ENCODE measurements around the gene ASF1A.

Gene ASF1A

GRCh38 chr6:118903691-118904090 is 9.7 kb downstream of the ASF1A start:
- TF ChIP-seq CTCF (IDR thresholded peaks at IDR 0.05; ENCODE audit: extremely low read depth, insufficient read depth, missing control alignments), result no peak
- no peak for DNase-seq (ENCODE audit: low spot score)
- in situ Hi-C loops (cut with MboI; ENCODE audit: low pct_unique_long_range_greater_than_20kb, low sequenced_read_pairs, unreplicated experiment), result no loop called here

- in situ Hi-C loops (cut with MboI; ENCODE audit: low pct_unique_long_range_greater_than_20kb, low sequenced_read_pairs, unreplicated experiment), result no loop called here
- no peak for TF ChIP-seq CTCF (IDR thresholded peaks at IDR 0.05; ENCODE audit: extremely low read depth, insufficient read depth, missing control alignments)
- no peak for DNase-seq (ENCODE audit: low spot score)
Measured at GRCh38 chr6:118905084-118905483, 11.1 kb downstream of the ASF1A start.

- in situ Hi-C loops (cut with MboI; ENCODE audit: low pct_unique_long_range_greater_than_20kb, low sequenced_read_pairs, unreplicated experiment), result no loop called here
Measured at GRCh38 chr6:118905851-118906250, 11.9 kb downstream of the ASF1A start.

GRCh38 chr6:118908441-118908840 is 14.5 kb downstream of the ASF1A start:
- TF ChIP-seq CTCF (IDR thresholded peaks at IDR 0.05; ENCODE audit: extremely low read depth, insufficient read depth, missing control alignments), result no peak
- in situ Hi-C loops (cut with MboI; ENCODE audit: low pct_unique_long_range_greater_than_20kb, low sequenced_read_pairs, unreplicated experiment), result no loop called here
- no peak for DNase-seq (ENCODE audit: low spot score)

More at GRCh38 chr6:118905851-118906250, 11.9 kb downstream of the ASF1A start:
- DNase-seq (ENCODE audit: low spot score), result no peak
- TF ChIP-seq CTCF (IDR thresholded peaks at IDR 0.05; ENCODE audit: extremely low read depth, insufficient read depth, missing control alignments), result no peak

- in situ Hi-C loops (cut with MboI; ENCODE audit: low pct_unique_long_range_greater_than_20kb, low sequenced_read_pairs, unreplicated experiment), result no loop called here
- DNase-seq (ENCODE audit: low spot score), result no peak
- no peak for TF ChIP-seq CTCF (IDR thresholded peaks at IDR 0.05; ENCODE audit: extremely low read depth, insufficient read depth, missing control alignments)
Measured at GRCh38 chr6:118912646-118913045, 18.7 kb downstream of the ASF1A start.

- in situ Hi-C loops (cut with MboI; ENCODE audit: low pct_unique_long_range_greater_than_20kb, low sequenced_read_pairs, unreplicated experiment), result no loop called here
- no peak for TF ChIP-seq CTCF (IDR thresholded peaks at IDR 0.05; ENCODE audit: extremely low read depth, insufficient read depth, missing control alignments)
- DNase-seq (ENCODE audit: low spot score), result no peak
Measured at GRCh38 chr6:118913161-118913560, 19.2 kb downstream of the ASF1A start.

- no peak for DNase-seq (ENCODE audit: low spot score)
- TF ChIP-seq CTCF (IDR thresholded peaks at IDR 0.05; ENCODE audit: extremely low read depth, insufficient read depth, missing control alignments), result no peak
- in situ Hi-C loops (cut with MboI; ENCODE audit: low pct_unique_long_range_greater_than_20kb, low sequenced_read_pairs, unreplicated experiment), result no loop called here
Measured at GRCh38 chr6:118914598-118914997, 20.6 kb downstream of the ASF1A start.

All from GM13977 (cell line).